Duodenal mucosa (tissue), 2 donors: ENCODE measurements around the gene DGKE.
A peak's percentile ranks its signal among the peaks of the same experiment; 100 is the strongest.

Experiments
- H3K27ac ChIP-seq: one replicate; pipeline ENCODE4 v1.7.0; 2013; ENCODE audit warnings: low read depth, low read length
- H3K27me3 ChIP-seq, 2 donors: one replicate each; pipeline ENCODE4 v1.7.0; 2013; ENCODE audit warnings: low read length in 2 of 2, control low read depth in 1 of 2; ENCODE audit not compliant: insufficient read depth in 2 of 2, control insufficient read depth in 1 of 2
- H3K36me3 ChIP-seq, 2 donors: one replicate each; pipeline ENCODE4 v1.7.0; 2013; ENCODE audit warnings: low read length in 2 of 2, control low read depth in 1 of 2; ENCODE audit not compliant: insufficient read depth in 2 of 2, control insufficient read depth in 1 of 2
- H3K4me1 ChIP-seq, 2 donors: one replicate each; pipeline ENCODE4 v1.7.0; 2013; ENCODE audit warnings: low read length in 2 of 2, control low read depth in 1 of 2; ENCODE audit not compliant: insufficient read depth in 2 of 2, control insufficient read depth in 1 of 2
- H3K4me3 ChIP-seq, 2 donors: one replicate each; pipeline ENCODE4 v1.7.0; 2013; ENCODE audit warnings: low read length in 2 of 2, low read depth in 1 of 2
- H3K9ac ChIP-seq, 2 donors: one replicate each; pipeline ENCODE4 v1.7.0; 2013; ENCODE audit warnings: low read length in 2 of 2, low read depth in 1 of 2
- H3K9me3 ChIP-seq, 2 donors: one replicate each; pipeline ENCODE4 v1.7.0; 2013; ENCODE audit warnings: low read length in 2 of 2, control low read depth in 1 of 2; ENCODE audit not compliant: control insufficient read depth in 1 of 2

The DGKE gene

GRCh38 chr17:56826611-56827414 lies 7.1 kb upstream of the DGKE start:
- H3K27me3 ChIP-seq = no peaks in the 10 kb centered on the region
- no peak overlapping the region for H3K4me3 ChIP-seq
- H3K9ac ChIP-seq = no peak overlapping the region
- H3K36me3 ChIP-seq = peaks cover 0 to 2% of the 10 kb centered on the region in 2 donors
- no peaks in the 10 kb centered on the region for H3K9me3 ChIP-seq
- H3K27ac ChIP-seq = no peak overlapping the region
- peaks cover 12 to 16% of the 10 kb centered on the region in 2 donors for H3K4me1 ChIP-seq

- no peak overlapping the region for H3K27ac ChIP-seq
- H3K9ac ChIP-seq = no peak overlapping the region
- no peaks in the 10 kb centered on the region for H3K9me3 ChIP-seq
- peaks cover 26 to 32% of the 10 kb centered on the region in 2 donors for H3K4me1 ChIP-seq
- peaks cover 0 to 2% of the 10 kb centered on the region in 2 donors for H3K36me3 ChIP-seq
- H3K27me3 ChIP-seq = no peaks in the 10 kb centered on the region
- no peak overlapping the region for H3K4me3 ChIP-seq
Observed at GRCh38 chr17:56830726-56831368, 3.1 kb upstream of the DGKE start.

DNA sequence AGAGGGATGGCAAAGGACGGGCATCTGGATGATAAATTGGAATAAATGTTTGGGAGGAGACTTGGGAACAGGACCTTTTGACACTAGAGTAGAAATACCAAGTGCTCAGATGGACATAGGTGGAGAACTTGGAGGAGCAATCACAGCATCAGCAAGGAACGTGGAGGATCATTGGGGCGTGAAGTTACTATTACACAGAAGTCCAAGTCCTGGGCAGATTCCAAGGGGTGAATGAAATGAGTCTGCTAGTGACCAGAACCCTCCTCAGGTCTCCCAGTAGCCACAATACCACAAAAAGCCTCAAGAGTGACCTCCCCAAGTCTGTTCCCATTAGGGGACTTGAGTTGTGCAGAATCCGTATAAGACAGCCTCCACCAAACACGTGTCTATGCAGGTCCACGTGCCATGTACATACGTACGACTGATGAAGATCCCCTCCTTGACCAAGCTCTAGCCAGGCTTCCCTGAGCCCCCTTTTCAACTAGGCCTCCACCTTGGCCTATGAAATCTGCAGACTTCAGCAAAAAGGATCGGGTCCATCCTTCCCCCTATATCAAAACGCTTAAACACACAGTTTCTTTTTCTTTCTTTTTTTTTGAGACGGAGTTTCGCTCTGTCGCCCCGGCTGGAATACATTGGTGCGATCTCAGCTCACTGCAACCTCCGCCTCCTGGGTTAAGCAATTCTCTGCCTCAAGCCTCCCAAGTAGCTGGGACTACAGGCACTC lies 2.4 kb upstream of the DGKE start:
- H3K9ac ChIP-seq = no peak overlapping the region
- H3K4me1 ChIP-seq = peaks cover 22 to 28% of the 10 kb centered on the region in 2 donors
- no peaks in the 10 kb centered on the region for H3K9me3 ChIP-seq
- peaks cover 0 to 2% of the 10 kb centered on the region in 2 donors for H3K36me3 ChIP-seq
- H3K27ac ChIP-seq = no peak overlapping the region
- no peaks in the 10 kb centered on the region for H3K27me3 ChIP-seq
- no peak overlapping the region for H3K4me3 ChIP-seq

- H3K4me1 ChIP-seq = peaks cover 19 to 22% of the 10 kb centered on the region in 2 donors
- H3K9ac ChIP-seq = peak overlapping the region in 1 of 2 donors; percentile 27
- H3K4me3 ChIP-seq = peak overlapping the region; percentile 81 to 87
Observed at GRCh38 chr17:56832446-56832845, 1.5 kb upstream of the DGKE start.

DNA sequence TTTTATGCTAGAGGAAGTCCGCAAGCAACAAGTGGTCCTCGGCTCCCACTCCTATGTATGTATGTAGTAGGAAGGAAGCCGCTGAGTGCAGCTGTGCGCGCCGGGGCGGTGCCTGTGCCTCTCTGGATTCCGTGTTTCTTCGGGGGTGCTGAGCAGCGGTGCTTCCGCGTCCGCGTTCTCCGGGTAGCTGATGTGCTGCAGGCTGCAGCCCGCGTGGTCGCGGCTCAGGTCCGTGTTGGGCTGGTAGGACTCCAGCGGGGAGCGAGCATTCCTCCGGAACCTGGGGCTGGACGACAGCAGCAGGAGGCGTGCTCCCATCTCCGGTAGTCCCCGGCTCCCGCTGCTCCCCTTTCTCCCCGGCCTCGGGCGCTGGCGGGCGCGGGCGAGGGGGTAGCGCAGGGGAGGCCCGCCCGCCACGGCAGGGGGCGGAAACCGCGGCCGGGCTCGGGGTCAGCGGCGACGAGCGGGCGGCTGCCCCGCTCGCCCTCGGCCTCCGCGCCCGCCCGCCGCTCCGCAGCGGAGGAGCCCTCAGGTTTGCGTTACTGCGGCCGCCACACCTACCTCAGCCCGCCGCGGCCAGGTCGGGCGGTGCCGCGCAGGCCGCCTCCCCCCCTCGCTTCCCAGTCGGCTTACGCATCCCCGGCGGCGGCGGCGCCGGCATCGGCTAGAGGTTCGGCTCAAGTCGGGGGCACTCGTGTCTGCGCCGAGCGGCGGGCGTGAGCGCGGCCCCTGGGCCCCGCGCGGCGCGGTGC lies 718 bp upstream of the DGKE start:
- Histone ChIP-seq H3K27ac (peak overlapping the region; percentile 68), H3K27me3 (no peaks in the 10 kb centered on the region), H3K9ac (peak overlapping the region; percentile 62 to 79), H3K4me1 (peaks cover 17 to 22% of the 10 kb centered on the region in 2 donors), H3K36me3 (peaks cover 0 to 2% of the 10 kb centered on the region in 2 donors), H3K4me3 (peak overlapping the region; percentile 81 to 87), H3K9me3 (no peaks in the 10 kb centered on the region)

More at GRCh38 chr17:56832446-56832845, 1.5 kb upstream of the DGKE start:
- H3K36me3 ChIP-seq = peaks cover 0 to 2% of the 10 kb centered on the region in 2 donors
- no peak overlapping the region for H3K27ac ChIP-seq
- no peaks in the 10 kb centered on the region for H3K27me3 ChIP-seq
- H3K9me3 ChIP-seq = no peaks in the 10 kb centered on the region

- peak overlapping the region; percentile 63 for H3K27ac ChIP-seq
- H3K4me1 ChIP-seq = peaks cover 17 to 22% of the 10 kb centered on the region in 2 donors
- no peaks in the 10 kb centered on the region for H3K36me3 ChIP-seq
- no peaks in the 10 kb centered on the region for H3K9me3 ChIP-seq
- H3K27me3 ChIP-seq = no peaks in the 10 kb centered on the region
- H3K4me3 ChIP-seq = peak overlapping the region; percentile 77 to 87
- peak overlapping the region; percentile 57 to 81 for H3K9ac ChIP-seq
Observed at GRCh38 chr17:56834380-56835263, 671 bp downstream of the DGKE start.

DNA sequence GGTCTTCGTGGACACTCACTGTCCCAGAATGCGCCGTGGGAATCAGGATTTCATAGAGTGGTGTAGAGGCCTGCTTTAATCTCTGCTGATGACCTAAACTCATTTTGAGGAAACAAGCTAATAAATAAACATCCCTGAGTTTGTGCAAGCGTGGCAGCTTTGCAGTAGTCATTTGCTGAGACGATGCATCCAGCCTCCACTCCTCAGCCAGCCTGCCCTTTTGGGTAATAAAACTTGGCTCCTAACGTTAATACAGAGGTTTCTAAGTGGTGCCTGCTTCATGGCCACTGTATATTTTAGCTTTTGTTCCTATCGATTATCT lies 1.3 kb downstream of the DGKE start:
- no peak overlapping the region for H3K27ac ChIP-seq

DNA sequence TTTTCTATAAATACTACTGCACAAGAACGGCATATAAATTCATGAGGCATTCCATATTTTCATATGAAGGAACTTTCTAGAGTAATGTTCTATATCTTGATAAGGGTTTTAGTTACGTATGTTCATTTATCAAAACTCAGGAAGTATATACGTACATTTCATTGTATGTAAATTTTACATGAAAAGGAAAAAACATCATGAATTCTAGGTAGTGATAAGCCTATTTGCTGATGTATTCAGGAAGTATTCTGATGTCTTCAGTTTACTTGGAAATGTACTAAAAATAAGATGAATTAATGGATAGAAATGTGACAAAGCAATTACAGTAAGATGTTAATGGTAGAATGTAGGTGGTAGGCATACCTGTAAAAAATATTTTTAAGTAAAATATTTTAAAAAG lies 4.7 kb downstream of the DGKE start:
- no peak overlapping the region for H3K9ac ChIP-seq
- H3K4me1 ChIP-seq = peaks cover 12 to 16% of the 10 kb centered on the region in 2 donors
- no peaks in the 10 kb centered on the region for H3K27me3 ChIP-seq
- H3K27ac ChIP-seq = no peak overlapping the region
- H3K4me3 ChIP-seq = no peak overlapping the region
- H3K9me3 ChIP-seq = no peaks in the 10 kb centered on the region
- no peaks in the 10 kb centered on the region for H3K36me3 ChIP-seq

More for the DNA sequence above, 1.3 kb downstream of the DGKE start:
- peak overlapping the region; percentile 57 to 81 for H3K9ac ChIP-seq
- H3K4me3 ChIP-seq = peak overlapping the region; percentile 77 to 87
- H3K4me1 ChIP-seq = peaks cover 17 to 22% of the 10 kb centered on the region in 2 donors
- no peaks in the 10 kb centered on the region for H3K36me3 ChIP-seq
- H3K27me3 ChIP-seq = no peaks in the 10 kb centered on the region
- H3K9me3 ChIP-seq = no peaks in the 10 kb centered on the region

DNA sequence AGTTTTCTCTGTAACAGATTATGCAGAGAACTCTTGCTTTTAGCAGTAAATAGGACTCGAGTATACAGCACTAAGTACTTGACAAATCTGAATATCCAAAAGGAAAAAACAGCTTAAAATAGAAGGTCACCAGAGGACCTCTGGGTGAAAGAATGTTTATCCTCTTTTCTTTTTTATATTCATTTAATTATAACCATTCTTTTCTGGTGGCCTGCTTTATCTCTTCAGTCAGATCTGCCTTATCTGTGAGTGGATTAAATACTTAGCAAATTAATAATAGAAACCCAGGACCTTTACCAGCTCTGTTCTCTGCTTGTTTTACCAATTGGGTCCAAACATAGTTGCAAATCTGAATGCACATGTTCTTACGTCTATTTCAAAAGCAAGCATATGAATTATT lies 8.6 kb downstream of the DGKE start:
- Histone ChIP-seq H3K4me1 (no peaks in the 10 kb centered on the region), H3K27me3 (no peaks in the 10 kb centered on the region), H3K27ac (no peak overlapping the region)

More for the DNA sequence above, 8.6 kb downstream of the DGKE start:
- Histone ChIP-seq H3K9me3 (no peaks in the 10 kb centered on the region), H3K36me3 (peaks cover 0 to 3% of the 10 kb centered on the region in 2 donors), H3K4me3 (no peak overlapping the region), H3K9ac (no peak overlapping the region)
